ENCODE results near the gene PDLIM7.
A peak's percentile ranks its signal among the peaks of the same experiment; 100 is the strongest.

Gene PDLIM7

DNA sequence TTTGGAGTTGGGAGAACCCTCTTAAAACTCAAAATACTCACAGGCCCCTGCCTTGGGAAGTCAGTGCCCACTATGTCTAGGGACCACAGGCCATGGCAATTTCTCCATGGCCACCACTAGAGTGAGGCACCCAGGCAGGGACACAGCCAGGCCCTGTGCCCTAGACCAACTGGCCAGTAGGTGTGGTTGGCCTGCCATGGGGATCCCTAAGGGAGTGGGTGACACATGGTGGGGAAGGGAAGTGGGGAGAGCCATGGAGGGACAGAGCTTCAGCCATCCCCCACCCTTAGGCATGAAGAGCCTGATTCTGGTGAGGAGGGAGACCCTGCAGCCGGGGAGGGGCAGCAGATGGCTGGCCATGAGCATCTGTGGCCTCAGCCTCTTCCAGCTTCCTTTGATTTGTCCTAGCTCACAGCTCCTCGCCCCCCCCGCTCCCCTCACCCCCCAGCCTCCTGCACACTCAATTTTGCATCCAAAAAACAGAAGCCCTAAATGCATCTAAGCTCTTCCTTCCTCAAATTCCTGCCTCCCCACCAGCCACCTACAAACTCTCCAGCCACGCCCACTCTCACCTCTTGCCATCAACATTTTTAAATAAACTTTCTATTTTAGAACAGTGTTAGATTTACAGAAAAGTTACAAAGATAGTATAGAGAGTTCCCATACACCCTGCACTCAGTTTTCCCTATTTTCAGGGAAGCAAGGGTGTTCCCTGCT, 22.4 kb downstream of the PDLIM7 start:
- no peak for DNase-seq (ENCODE audit: low spot score)

DNA sequence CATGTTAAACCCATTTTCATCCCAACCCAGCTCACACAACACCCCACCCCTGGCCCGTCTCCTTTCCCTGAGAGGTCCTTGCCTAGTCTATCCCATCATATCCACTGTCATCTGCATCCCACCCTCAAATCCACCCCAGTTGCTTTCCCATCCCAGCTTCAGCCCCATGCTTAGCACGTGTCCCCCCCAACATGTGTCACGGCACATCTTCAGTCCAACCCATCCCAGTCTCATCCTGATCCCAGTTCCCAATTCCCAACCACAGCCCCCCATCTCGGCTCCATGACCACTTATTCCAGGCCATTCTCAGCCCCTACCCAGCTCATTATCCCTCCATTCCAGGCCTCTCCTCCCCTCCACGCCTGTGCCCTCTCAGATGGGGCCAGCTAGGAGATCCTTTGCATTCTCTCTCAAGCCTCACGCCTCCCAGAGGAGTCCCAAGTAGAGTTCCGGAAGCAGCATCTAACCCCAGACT, 23.4 kb downstream of the PDLIM7 start:
- no peak for DNase-seq (ENCODE audit: low spot score)

DNA sequence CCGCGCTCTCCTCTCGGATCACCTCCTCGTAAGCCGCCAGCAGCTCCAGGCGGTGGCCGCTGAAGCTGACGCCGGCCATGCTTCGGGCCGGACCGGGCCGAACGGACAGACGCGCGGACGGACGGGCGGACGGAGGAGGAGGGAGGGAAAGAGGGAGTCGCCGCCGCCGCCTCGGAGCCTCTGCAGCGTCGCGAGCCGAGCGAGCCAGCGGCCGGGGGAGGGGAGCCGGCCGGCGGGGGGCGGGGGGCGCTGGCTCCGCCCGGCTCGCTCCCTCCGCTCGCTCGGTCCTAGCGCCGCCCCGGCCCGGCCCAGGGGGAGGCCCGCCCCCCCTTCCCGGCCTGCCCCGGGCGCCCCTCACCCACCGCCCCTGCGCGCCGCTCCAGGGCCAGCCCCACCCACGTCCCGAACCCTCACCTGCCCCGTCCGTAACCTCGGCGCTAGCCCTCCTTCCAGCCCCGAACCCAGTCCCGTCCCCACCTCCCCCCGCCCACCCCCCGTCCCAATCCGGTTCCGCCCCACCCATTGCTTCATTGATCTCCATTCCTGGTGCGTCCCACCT, 23.9 kb downstream of the PDLIM7 start, which contains the start of gene DBN1:
Gene DBN1 (minus strand): TSS at position 192 of the 559 bp plus-strand sequence. CDS start 113 bp downstream, at position 79.
- DNase-seq (ENCODE audit: low spot score): no peak

DNA sequence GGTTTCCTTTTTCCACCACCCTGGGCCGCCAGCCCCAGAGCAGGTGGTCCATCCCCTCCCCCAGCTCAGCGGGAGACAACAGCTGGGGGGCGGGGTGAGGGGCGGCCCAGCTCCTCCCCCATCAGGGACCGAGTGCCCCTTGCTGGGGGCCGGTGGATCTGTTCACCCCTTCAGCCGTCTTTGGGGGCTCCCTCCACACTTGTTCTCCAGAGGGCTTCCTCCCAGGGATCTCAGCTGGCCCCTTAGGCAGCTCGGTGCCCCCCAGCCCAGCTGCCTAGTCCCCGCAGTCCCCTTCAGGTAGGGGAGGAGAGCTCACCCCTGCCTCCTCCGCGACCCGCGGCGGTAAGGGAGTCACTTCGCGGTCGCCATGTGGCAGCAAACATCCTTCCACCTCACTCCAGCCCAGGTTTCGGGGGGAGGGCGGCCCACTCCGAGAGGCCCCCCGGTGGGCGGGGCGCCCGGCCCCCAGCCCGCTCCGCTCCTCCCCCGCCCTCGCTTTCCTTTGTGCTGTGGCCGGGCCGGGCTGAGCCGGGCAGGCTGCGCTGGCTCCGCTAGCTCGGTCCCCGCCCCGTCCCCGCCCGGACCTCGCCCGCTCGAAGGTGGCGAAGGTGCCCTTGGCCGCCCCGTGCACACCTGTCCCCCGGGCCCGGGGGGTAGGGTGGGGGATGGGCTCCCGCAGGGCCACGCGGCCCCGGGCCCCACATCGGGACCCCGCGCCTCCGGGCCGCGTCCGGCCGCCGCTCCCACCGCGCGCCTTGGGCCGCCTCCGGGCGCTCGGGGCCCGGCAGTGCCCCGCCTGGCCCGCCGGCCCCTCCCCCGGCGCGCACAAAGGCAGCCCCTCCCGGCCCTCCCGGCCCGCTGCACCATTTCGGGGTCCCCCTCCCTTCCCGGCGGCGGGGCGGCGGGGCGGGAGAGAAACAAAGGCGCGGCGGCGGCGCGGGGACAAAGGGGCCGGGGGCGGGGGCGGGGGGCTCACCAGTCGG, 24.7 kb downstream of the PDLIM7 start:
- DNase-seq (ENCODE audit: low spot score): peak; percentile 25

DNA sequence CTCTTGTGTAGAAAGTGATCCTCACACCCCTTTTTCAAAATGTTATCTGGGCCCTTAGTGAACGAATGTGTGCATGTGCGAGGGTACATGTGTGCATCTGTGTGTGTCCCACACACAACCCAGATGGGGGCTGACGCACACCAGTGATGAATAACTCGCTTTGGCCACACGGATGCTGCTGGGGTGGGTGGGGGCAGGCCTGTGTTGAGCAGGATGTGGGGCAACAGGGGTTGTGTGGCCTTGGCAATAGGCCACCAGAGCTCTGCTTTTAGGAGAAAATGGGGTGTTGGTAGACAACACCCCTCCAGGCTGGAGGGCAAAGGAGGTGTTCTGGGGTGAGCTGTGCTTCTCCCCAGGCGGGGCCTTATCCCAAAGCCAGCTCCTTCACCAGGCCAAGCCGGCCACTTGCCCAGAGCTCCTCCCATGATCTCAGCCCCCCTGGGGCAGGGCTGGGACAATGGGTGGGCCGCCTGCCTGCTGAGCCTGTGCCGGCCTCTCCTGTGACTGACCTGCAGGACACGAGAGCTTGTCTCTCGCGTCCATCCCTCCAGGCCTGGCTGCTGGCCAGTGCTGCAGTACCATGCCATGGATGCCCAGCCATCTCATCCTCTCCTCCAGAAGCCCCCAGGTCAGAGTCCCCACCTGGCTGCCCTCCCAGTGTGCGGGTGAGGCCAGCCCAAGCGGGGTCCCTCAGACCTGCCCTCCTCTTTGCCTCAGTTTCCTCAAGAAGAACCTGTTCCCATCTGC, 25.6 kb downstream of the PDLIM7 start:
- DNase-seq (ENCODE audit: low spot score): no peak

DNA sequence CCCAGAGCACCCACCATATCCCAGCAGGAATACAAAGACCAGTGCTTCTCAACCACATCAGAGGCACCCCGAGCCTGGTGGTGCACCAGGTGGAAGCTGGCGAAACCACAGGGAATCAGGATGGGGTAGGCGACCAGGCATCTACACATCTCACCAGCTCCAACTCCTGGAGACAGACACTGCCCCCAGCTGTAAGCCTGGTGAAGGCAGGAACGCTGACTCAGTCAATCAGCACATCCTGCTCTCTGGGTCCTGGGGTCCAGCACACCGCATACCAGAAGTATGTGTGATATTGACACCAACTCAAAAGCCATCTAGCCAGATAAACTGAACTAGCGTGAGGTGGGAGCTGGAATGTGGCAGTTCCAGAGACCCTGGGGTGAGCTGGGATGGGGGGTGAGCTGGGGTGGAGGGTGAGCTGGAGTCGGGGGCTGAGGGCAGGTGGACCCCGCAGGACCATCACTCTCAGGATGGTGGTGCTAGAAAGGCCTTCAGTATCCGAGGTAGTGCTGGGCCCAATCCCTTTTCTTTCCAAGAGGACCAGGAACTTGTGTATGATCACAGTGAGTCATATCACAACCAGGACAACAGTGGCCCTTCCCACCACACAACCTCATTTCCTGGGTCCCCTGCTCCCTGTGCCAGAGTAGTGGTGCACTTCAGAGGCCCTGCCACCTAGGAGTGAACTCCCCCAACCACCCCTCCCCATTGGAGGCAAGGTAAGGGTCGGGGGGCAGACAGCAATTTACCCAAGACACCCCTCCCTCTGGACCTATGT, 26.5 kb downstream of the PDLIM7 start:
- DNase-seq (ENCODE audit: low spot score): no peak

DNA sequence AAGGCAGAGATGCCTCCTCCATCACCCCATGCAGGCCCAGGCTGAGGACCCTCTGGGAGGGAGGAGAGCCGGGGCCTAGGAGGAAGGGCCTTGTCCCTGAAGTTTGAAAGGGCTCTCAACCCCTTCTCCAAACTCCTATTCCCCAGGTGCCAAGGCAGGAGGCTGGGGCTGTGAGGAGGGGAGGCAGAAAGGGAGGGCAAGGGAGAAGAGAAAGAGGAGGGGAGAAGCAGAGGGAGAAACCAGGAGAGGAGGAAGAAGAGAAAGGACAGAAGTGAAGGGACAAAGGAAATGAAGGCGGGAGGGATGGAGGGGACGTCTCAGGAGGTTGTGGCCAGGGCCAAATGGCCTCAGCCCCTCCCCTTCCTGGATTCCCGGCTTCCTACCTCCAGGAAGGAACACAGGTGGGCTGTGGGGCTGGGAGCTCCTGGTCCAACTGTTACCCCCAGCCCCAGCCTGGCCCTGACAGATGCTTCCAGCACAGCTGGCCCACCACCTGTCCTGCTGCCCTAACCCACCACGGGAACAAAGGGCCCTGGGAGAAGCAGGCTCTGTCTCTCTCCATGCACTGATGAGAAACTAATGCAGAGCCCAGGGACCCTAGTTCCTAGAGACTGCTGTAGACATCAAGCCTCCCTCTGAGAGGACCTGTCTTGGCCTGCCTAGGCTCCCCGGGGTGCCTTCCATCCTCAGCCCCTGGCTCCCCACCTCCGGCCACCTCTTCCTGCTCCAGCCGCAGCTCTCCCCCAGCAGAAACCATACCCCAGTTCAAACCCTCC, 27.5 kb downstream of the PDLIM7 start:
- no peak for DNase-seq (ENCODE audit: low spot score)

DNA sequence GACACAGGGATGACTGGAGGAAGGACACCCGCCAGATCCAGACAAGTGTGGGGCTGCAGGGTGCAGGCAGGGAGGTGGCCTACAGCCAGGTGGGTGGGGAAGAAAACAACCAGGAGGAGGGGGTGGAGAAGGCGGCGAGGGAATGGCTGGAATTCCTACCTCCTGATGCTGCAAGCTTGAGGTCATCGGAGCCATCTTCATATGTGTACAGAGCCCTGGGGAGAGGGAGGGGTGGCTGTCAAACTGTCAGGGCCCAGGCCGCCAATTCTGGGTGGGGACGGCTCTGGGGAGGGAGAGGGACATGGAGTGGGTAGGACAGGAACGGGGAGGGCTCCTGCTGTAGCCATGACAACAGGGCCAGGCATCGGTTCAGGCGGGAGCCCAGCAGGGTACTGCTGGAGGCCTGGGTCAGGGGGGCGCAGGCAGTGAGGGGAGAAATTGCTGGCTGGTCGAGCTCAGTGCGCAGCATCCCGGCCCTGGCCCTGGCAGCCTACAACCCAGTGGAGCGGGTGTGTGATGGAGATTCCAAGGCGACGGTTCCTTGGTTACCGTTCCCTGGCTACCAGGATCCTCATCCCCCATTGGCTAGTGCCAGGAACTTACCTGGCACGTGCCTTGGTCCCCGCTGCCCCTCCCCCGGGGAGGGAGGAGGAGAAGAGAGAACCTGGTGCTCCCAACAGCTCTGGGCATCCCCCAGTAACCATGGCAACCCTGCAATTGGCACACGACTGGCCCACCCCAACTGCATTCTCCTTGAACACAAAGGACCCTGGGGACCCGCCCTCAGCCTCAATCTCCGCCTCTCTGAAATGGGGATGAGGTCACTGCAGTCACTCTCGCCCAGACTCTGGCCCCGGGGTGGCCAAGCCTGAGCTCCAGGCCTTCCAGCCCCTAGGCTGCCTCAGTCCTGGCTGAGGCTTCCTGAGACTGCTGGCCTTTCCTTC, 28.4 kb downstream of the PDLIM7 start:
- DNase-seq (ENCODE audit: low spot score): no peak

DNA sequence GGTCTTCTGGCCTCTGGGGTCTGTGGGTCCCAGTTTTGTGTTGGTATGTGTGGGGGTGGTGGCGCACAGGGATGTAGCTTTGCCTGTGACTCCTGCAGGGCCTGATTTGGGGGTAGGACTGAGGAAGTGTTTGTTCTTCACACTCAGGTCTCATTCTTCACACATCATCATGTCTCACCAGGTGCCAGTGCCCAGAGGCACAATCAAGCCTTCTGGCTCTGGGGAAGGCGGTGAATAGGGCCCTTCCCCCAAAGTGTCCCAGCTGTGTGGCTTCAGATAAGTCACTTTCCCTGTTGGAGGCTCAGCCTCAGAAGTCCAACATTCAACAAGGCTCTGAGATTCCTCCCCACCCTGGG, 29.1 kb downstream of the PDLIM7 start:
- DNase-seq (ENCODE audit: low spot score): no peak

DNA sequence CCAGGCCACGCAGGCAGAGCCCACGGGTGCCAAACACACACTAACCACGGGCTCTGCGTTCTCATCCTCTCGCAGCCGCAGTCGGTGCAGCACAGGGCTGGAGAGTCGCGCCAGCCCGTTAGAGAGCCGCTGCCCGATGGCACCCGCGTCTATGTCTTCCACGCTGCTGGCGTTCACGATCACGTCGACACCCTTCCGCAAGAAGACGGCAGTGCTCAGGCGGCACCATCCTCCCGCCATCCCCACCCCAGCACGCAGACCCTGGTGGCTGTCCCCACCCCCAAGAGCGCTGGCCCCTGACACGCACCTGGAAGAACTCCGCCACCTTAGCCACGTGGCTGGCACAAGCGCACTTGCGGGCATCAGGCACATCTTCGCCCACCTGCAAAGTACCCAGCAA, 30.0 kb downstream of the PDLIM7 start:
- no peak for DNase-seq (ENCODE audit: low spot score)

DNA sequence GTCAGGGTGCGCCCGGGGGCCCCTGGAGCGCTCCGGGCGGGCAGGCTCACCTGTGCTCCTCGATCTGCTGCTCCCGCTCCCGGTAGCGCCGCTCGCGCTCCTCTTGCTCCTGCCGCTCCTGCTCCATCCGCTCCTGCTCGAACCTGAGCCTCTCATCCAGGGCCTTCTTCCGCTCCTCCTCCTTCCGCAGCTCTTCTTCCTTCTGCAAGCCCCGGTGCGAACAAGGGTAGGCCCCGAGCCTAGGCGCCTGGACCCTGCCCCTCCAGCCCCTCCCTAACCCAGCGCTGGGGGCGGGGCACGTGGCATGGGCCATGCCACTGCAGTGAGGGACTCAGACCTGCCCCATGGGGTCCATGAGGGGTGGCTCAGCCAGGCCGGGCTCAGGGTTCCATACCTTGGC, 30.5 kb downstream of the PDLIM7 start:
- no peak for DNase-seq (ENCODE audit: low spot score)

DNA sequence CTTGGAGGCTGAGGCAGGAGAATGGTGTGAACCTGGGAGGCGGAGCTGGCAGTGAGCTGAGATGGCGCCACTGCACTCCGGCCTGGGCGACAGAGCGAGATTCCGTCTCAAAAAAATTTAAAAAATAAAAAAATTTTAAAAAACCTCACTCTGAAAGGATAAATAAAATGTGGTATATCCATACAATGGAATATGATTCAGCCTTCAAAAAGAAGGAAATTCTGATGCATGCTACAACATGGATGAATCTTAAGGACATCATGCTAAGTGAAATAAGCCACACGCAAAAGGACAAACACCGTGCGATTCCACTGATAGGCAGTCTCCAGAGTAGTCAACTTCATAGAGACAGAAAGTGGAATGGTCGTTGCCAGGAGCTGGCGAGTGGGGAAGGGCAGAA, 32.4 kb downstream of the PDLIM7 start:
- no peak for DNase-seq (ENCODE audit: low spot score)

DNA sequence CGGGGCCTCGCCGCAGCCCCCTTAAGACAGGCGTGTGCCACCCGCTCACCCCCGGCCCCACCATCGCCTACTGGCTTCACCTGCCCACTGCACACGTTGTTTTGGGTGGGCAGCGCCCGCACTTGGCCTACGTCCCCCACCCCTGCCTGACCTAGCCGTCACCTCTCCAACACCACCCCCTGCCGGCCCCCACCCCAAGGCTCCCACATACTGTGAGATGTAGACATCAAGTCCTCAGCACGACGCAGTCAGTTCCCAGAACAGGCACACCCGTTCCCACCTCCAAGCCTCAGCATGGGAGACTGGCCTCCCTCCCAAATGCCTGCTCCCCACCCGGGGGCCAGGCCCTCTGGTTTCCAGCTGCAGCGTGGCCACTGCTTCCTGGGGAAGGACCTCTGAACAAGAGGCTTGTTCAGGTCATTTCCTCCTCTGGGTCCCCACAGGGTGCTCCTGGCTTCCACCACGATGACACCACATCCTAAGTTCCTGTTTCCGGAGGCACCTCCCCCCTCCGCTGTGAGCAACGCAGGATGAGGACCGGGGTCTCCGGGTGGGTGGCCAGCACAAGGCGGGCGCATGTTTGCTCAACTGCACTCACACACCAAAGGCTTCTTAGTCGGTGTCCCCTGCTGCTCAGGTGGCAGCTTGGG, 35.3 kb downstream of the PDLIM7 start:
- DNase-seq (ENCODE audit: low spot score): no peak

DNA sequence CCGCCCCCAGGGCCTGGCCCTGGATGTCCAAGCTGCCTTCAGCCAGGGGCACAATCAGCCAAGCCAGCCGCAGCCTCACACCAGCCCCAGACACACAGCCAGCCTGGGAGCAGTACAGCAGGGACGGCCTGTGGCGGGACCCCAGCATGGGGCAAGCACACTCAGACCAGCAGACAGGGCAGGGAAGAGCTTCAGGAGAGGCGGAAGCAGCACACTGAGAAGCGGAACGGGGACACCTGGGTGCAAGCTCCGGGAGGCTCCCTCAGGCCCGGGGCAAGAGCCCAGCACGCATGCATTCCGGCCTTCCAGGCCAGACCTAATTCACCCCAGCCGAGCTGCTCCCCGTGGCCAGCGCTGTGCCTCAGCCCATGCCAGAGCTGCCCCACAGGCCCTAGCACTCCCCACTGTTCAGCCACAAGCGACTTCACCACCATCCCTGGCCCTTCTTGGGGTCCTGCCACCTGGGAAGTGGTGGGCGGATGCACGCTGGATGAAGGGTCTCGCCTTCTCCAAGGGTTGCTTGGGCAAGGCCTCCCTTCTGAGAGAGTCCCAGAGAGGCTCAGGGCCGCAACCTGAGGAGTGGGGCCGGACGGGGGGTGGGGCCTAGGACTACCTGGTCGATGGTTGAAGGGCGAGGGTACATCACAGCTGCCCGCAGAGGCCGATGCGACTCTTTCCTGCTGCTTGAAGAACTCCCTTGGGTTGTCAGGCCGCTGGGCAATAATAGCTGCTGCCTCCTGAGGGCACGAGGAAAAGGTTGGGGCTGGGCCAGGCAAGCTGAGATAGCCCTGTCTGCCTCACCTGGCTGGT, 37.4 kb downstream of the PDLIM7 start:
- no peak for DNase-seq (ENCODE audit: low spot score)

DNA sequence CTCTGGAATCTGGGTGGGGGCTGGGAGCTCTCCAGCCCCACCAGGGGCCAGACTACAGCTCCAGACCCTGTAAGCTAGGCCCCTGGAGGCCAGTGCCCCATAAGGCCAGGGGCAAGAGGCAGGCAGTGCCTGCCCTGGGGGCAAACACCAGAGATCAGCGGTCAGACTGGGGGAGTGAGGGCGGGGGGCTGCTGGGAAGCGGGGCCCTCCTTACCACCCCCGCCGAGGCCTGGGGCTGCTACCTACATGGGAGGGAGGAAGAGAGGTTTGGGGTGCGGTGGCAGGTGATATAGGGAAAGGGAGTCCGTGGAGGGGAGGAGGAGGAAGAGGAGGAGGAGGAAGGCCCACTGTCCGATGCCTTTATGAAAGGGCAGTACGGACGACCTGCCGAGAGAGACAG, 38.0 kb downstream of the PDLIM7 start:
- DNase-seq (ENCODE audit: low spot score): no peak

DNA sequence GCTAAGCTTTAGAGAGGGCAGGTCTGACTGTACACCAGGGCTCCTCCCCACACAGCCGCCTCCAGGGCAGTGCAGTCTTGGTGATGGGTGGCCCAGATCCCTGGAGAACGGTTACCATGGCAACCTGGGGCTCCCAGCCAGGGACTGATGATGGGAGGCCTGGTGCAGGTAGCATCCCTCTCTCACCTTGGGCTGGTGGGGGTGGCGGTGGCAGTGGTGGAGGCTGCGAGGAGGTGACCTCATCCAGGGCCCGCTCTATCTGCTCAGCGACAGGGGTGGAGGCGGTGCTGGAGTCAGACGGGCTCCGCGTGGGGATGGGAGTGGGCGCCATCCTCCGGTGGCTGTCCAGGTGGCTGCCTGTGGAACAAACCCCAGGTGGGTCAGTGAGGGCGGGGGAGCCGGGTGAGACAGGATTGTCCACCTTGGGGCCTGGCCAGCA, 38.5 kb downstream of the PDLIM7 start:
- DNase-seq (ENCODE audit: low spot score): no peak

DNA sequence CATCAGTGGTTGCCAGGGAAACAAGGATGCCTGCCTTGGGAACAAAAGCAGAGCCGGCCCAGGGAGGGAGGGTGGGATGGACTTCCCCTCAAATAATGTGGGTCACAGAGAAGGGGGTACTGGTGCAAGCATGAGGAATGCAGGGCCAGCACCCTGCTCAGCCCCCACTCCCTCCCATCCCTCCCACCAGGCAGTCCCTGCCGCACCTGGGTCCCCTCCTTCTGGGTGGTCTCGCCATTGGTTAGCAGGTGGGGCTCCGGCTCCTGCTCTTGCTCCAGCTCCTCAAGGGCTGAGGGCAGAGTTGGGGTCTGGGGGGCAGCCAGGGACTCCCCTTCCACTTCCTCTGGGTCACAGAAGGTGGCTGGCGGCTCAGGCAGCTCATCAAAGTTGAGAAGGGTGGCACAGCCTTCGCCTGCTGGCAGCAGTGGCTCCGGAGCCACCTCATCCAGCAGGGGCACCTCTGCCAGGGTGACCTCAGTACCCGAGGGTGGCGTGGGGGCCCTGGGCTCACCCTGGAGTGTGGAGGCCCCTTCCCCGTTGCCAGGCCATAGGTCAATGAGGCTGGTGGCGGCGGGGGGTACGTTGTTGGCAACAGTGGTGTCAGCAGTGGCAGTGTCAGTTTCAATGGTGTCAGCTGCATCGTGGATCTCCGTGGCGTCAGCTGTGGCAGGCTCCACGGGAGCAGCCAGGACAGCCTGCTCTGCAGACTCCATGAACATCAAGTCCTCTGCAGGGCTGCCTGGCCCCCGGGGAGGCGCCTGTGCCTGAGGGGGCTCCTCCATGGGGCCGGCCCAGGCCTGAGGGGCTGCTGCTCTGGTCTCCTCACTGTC, 39.3 kb downstream of the PDLIM7 start:
- DNase-seq (ENCODE audit: low spot score): no peak
